ENCODE data around the gene C2CD3. TPM values are rescaled to one million over a fixed set of nuclear protein-coding genes. Genes with fewer than 3 reads are reported as not detected.

Gene C2CD3
- total and polyA plus RNA-seq, 9 of the 15 experiments (the other 6 are each of a cell fraction or from before 2014, with no cell fraction given): 4.4 to 20.2 (median 15.4) TPM

DNA sequence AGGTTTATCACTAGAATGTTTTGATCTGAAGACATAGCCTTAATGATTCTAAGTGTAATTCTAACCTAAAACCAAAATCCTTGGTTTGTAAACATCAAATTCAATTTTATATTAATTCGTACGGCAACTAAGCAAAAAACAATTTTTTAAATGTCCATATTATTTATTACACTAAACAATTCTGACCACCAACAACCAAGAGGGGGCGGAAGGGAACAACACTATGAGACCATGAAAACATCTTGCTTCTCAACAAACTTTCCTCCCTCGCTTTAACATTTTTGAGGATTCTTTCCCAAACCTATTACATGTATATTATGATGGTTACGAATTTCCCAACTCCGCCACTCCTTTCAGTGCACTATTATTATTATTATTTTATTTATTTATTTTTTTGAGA lies 181.6 kb downstream of the C2CD3 start:
- Histone ChIP-seq H2AFZ (ENCODE audit: low read depth, low read length) (peak overlapping the region; percentile 77), H3K27ac (ENCODE audit: extremely low read depth, low read depth, low read length) (peak overlapping the region; percentile 10; the same call in 1 of the 3 replicates), H3K4me1 (replicated peaks in 1 of 2; ENCODE audit: control insufficient read depth in 2 of 2, insufficient read depth in 2 of 2, low read length in 2 of 2) (peaks cover 8 to 10% of the 10 kb centered on the region in 2 experiments; a peak in 4 of 5 replicates), H3K27me3 (ENCODE audit: control insufficient read depth in 2 of 2, insufficient read depth in 2 of 2, low read length in 2 of 2) (no peaks in the 10 kb centered on the region), H3K79me2 (ENCODE audit: control insufficient read depth, insufficient read depth, low read length) (no peaks in the 10 kb centered on the region; the same call in 2 of the 3 replicates), H3K36me3 (ENCODE audit: control insufficient read depth, insufficient read depth, low read length) (no peaks in the 10 kb centered on the region), H3K4me3 (no peak overlapping the region), H3K9ac (ENCODE audit: insufficient read depth in 1 of 2, low read depth in 2 of 2, low read length in 2 of 2) (no peak overlapping the region), H3K4me2 (ENCODE audit: insufficient read depth, low read length) (peak overlapping the region; percentile 14; the same call in 1 of the 2 replicates), H3K9me3 (replicated peaks; ENCODE audit: control insufficient read depth, insufficient read depth, low read depth, low read length) (no peaks in the 10 kb centered on the region), H3K9me1 (ENCODE audit: control insufficient read depth, insufficient read depth, low read length) (no peaks in the 10 kb centered on the region), H4K20me1 (replicated peaks; ENCODE audit: control insufficient read depth, insufficient read depth, low read length) (no peaks in the 10 kb centered on the region)
- BruUV-seq (replicated peaks): no TSS peak
- DNase-seq (ENCODE audit: extremely low read depth in 1 of 4, low spot score in 3 of 4): peak in 2 of 4 experiments; percentile 47 to 67
- CTCF ChIA-PET (ENCODE audit: low intra/inter-chr PET ratio): interaction anchor here (2.1 kb wide), 1 partner anchor 102 kb away, joined by 13 read pairs; no protein-coding TSS in a partner anchor
- POLR2A ChIA-PET: no interaction called here
- 20% methylated on average over 6 of the region's 6 CpGs for WGBS (ENCODE audit: insufficient coverage, low coverage, missing lambda C conversion rate)
- intact Hi-C loops (cut with micrococcal nuclease) (loop anchor here (1.0 kb wide), 1 partner anchor 101 kb away; no protein-coding TSS in a partner anchor), in situ Hi-C loops (cut with MboI) (loop anchor here (5.0 kb wide), 1 partner anchor 98 kb away; no protein-coding TSS in a partner anchor)
- peak; percentile 60 for FAIRE-seq
- ATAC-seq: peak; percentile 68
- TF ChIP-seq MEIS2 (IDR thresholded peaks at IDR 0.05; ENCODE audit: partially characterized antibody) (peak; percentile 70), E2F3 (CRISPR knock-in tag; IDR thresholded peaks at IDR 0.05) (no peak), ELF1 (tag; IDR thresholded peaks at IDR 0.05) (no peak)
- TF ChIP-seq, protein P1, sequence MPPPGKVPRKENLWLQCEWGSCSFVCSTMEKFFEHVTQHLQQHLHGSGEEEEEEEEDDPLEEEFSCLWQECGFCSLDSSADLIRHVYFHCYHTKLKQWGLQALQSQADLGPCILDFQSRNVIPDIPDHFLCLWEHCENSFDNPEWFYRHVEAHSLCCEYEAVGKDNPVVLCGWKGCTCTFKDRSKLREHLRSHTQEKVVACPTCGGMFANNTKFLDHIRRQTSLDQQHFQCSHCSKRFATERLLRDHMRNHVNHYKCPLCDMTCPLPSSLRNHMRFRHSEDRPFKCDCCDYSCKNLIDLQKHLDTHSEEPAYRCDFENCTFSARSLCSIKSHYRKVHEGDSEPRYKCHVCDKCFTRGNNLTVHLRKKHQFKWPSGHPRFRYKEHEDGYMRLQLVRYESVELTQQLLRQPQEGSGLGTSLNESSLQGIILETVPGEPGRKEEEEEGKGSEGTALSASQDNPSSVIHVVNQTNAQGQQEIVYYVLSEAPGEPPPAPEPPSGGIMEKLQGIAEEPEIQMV (tag; conservative IDR thresholded peaks at IDR 0.05; ENCODE audit: low read depth): no peak
- TF ChIP-seq, protein P2, sequence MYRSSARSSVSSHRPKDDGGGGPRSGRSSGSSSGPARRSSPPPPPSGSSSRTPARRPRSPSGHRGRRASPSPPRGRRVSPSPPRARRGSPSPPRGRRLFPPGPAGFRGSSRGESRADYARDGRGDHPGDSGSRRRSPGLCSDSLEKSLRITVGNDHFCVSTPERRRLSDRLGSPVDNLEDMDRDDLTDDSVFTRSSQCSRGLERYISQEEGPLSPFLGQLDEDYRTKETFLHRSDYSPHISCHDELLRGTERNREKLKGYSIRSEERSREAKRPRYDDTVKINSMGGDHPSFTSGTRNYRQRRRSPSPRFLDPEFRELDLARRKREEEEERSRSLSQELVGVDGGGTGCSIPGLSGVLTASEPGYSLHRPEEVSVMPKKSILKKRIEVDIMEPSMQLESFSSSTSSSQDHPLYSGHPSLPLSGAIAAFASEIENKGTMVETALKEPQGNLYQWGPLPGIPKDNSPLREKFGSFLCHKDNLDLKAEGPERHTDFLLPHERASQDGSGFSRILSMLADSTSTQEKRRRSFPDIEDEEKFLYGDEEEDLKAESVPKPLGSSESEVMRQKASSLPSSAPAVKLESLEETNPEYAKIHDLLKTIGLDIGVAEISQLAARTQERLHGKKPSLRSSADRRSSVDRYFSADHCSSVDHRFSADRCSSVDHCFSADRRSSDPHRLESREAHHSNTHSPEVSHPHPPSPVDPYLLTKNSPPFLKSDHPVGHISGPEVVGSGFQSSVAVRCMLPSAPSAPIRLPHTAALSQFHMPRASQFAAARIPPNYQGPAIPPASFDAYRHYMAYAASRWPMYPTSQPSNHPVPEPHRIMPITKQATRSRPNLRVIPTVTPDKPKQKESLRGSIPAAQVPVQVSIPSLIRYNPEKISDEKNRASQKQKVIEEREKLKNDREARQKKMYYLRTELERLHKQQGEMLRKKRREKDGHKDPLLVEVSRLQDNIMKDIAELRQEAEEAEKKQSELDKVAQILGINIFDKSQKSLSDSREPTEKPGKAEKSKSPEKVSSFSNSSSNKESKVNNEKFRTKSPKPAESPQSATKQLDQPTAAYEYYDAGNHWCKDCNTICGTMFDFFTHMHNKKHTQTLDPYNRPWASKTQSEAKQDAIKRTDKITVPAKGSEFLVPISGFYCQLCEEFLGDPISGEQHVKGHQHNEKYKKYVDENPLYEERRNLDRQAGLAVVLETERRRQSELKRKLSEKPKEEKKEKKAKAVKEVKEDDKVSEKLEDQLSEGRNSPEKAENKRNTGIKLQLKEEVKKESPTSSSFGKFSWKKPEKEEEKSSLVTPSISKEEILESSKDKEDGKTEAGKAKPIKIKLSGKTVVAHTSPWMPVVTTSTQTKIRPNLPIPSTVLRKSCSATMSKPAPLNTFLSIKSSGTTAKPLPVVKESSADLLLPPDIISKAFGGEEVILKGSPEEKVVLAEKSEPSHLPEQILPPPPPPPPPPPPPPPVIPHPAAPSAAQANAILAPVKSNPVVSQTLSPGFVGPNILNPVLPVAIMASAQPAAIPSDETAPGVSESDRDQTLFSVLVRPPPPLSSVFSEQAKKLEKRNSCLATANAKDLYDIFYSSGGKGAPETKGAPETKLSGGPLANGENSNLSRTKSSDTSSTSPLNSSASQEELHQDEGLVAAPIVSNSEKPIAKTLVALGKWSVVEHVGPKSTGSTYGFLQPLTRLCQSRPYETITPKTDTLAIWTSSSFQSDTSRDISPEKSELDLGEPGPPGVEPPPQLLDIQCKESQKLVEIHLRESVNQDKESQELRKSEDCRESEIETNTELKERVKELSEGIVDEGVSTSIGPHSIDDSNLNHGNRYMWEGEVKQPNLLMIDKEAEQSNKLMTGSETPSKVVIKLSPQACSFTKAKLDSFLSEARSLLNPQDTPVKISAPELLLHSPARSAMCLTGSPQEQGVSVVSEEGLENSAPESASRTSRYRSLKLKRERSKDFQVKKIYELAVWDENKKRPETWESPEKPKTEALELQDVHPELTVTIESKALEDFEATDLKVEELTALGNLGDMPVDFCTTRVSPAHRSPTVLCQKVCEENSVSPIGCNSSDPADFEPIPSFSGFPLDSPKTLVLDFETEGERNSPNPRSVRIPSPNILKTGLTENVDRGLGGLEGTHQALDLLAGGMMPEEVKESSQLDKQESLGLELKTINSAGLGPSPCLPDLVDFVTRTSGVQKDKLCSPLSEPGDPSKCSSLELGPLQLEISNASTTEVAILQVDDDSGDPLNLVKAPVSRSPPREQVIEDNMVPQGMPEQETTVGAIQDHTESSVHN (IDR thresholded peaks at IDR 0.05; ENCODE audit: borderline replicate concordance in 1 of 2, low read depth in 1 of 2): no peak
- TF ChIP-seq, protein P3, sequence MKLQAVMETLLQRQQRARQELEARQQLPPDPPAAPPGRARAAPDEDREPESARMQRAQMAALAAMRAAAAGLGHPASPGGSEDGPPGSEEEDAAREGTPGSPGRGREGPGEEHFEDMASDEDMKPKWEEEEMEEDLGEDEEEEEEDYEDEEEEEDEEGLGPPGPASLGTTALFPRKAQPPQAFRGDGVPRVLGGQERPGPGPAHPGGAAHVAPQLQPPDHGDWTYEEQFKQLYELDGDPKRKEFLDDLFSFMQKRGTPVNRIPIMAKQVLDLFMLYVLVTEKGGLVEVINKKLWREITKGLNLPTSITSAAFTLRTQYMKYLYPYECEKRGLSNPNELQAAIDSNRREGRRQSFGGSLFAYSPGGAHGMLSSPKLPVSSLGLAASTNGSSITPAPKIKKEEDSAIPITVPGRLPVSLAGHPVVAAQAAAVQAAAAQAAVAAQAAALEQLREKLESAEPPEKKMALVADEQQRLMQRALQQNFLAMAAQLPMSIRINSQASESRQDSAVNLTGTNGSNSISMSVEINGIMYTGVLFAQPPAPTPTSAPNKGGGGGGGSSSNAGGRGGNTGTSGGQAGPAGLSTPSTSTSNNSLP (IDR thresholded peaks at IDR 0.05; ENCODE audit: borderline replicate concordance, low read depth, low read length): peak; percentile 40; the same call in 1 of the 2 replicates
- TF ChIP-seq, protein P4, sequence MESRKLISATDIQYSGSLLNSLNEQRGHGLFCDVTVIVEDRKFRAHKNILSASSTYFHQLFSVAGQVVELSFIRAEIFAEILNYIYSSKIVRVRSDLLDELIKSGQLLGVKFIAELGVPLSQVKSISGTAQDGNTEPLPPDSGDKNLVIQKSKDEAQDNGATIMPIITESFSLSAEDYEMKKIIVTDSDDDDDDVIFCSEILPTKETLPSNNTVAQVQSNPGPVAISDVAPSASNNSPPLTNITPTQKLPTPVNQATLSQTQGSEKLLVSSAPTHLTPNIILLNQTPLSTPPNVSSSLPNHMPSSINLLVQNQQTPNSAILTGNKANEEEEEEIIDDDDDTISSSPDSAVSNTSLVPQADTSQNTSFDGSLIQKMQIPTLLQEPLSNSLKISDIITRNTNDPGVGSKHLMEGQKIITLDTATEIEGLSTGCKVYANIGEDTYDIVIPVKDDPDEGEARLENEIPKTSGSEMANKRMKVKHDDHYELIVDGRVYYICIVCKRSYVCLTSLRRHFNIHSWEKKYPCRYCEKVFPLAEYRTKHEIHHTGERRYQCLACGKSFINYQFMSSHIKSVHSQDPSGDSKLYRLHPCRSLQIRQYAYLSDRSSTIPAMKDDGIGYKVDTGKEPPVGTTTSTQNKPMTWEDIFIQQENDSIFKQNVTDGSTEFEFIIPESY (CRISPR knock-in tag; IDR thresholded peaks at IDR 0.05): 0 out of 2 replicates have a peak, but pooled peaks have one; percentile 8
